H7 (cell line): ENCODE data around the gene ZPLD1. TPM values are rescaled to one million over a fixed set of nuclear protein-coding genes. Genes with fewer than 3 reads are reported as not detected.

Experiments used
- DNase-seq: peaks from one replicate; pipeline ENCODE4 v3.0.0; 2012
- H3K27me3 ChIP-seq: 2 replicates; pipeline ENCODE4 v1.6.0; 2011; ENCODE audit warnings: mild to moderate bottlenecking, low read length; ENCODE audit not compliant: control insufficient read depth, insufficient read depth
- H3K36me3 ChIP-seq: replicated peaks from 2 replicates; pipeline ENCODE4 v1.5.1; 2011; ENCODE audit warnings: low read length; ENCODE audit not compliant: control insufficient read depth, insufficient read depth
- H3K4me3 ChIP-seq: 2 replicates; pipeline ENCODE4 v1.5.1; 2011; ENCODE audit warnings: low read depth, mild to moderate bottlenecking, control low read depth, low read length, moderate library complexity; ENCODE audit not compliant: insufficient read depth
- total RNA-seq: library from RNA; depleted of rRNA; stranded (reverse); fragments of >200 nt; shearing (Covaris generic); gene quantifications from 2 replicates; pipeline ENCODE4 v1.2.3, GENCODE V29; 2014; rRNA removed

ZPLD1 gene
- not detected in 2 replicates for total RNA-seq

DNA sequence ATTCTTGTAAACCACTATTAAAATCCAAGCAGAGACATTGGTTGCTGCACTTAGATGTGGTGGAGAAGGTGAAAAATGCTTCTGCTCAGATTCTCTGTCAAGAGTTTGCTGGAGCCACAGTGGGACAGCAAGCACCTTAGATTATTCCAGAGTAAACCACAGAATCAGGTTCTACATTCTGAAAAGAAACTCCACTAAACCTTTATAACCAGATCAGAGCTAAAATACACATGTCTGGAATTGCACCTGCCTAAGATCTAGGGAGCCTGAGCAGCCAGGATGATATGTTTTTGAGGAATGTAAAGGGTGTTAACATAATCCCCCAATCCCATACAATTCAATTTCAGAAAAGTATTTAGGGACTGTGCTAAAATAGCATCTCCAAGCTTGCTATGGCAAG, at the start of gene ZPLD1:
Gene ZPLD1, plus strand, starts transcription at position 301 of the 400 bp plus-strand sequence. CDS start 3,473 bp downstream, outside the sequence.
- no peaks in the 10 kb centered on the region for H3K27me3 ChIP-seq
- no peak for DNase-seq
- no peaks in the 10 kb centered on the region for H3K36me3 ChIP-seq
- no peak within 1 kb of the TSS for H3K4me3 ChIP-seq

- no peak overlapping the region for H3K4me3 ChIP-seq
- H3K27me3 ChIP-seq: no peaks in the 10 kb centered on the region
- DNase-seq: no peak
Measured at GRCh38 chr3:102390171-102390864, 44.5 kb upstream of the ZPLD1 start.

DNA sequence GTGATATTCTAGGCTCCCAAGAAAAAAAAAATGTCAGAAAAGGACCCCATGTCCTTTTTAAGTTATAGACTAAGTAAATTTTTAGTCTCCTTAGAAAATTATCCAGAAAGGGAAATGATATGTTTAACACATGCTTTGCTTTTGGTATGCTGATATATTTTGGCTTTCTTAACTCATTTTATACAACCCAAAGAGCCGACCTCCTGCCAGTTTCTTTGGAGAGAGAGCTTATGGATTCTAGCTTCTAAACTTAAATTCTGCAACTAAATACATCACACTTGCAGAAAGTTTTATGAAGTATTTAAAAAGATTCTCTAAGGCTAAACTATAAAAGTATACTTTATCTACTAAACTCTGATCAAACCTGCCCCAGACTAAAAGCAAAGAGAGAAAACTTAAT, 43.9 kb upstream of the ZPLD1 start:
- Histone ChIP-seq H3K4me3 (no peak overlapping the region), H3K36me3 (no peaks in the 10 kb centered on the region), H3K27me3 (no peaks in the 10 kb centered on the region)
- no peak for DNase-seq

More at GRCh38 chr3:102390171-102390864, 44.5 kb upstream of the ZPLD1 start:
- no peaks in the 10 kb centered on the region for H3K36me3 ChIP-seq

DNA sequence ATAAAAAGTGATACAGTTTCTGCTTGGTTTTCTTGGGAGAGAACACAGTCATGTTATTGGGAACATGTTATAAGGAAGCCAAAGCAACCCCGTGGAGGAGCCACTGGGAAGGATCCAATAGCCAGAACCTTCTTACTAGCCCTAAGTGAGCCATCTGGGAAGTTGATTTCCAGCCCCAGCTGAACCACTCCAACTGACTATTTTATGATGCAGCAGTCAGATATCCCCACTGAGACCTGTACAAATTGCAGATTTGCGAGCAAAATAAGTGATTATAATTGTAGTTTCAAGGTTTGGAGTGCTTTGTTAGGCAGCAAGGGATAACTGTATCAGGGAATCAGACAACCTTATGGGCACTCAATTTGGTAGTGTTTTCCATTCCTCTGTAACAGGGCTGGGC, 43.3 kb upstream of the ZPLD1 start:
- H3K36me3 ChIP-seq: no peaks in the 10 kb centered on the region
- no peak for DNase-seq

DNA sequence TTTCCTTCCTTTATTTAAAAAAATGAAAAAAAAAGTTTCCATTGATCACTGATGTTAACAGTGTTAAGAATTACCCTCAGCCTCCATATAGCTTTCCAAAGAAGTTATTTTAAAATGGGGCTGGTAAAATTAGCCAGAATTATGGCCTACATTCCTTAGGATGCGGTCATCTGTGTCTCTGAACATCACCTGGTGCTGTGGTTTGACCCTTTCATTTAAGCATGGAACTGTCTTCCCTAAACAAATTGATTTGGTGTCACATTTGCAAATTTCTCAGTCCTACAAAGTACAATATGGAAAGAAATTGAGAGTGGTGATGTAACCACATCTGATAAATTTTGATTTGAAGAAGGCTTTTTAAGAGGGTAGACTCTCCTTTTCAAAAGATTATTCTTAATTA, 40.3 kb upstream of the ZPLD1 start:
- no peak overlapping the region for H3K4me3 ChIP-seq
- no peak for DNase-seq
- no peaks in the 10 kb centered on the region for H3K36me3 ChIP-seq
- H3K27me3 ChIP-seq: no peaks in the 10 kb centered on the region

More for the DNA sequence above, 43.3 kb upstream of the ZPLD1 start:
- Histone ChIP-seq H3K27me3 (no peaks in the 10 kb centered on the region), H3K4me3 (no peak overlapping the region)

DNA sequence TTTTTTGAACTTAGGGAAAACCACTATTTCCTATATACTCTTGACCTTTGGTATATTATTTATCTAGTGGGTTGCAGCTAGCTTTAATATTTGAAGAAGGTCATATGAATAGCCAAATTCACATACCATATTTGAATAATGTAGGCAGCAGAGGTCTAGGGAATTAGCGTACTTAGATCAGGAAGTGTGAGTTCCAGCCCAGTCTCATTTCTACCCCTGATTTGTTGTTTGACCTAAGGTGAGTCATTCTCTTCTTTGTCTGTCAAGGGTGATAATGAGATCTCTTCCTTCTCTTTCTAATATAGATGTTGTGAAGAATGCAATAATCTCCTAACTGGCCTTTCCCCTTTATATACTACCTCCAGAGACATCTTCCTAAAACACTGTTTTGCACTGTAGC, 36.6 kb upstream of the ZPLD1 start:
- Histone ChIP-seq H3K27me3 (no peaks in the 10 kb centered on the region), H3K36me3 (no peaks in the 10 kb centered on the region), H3K4me3 (no peak overlapping the region)
- DNase-seq: no peak

DNA sequence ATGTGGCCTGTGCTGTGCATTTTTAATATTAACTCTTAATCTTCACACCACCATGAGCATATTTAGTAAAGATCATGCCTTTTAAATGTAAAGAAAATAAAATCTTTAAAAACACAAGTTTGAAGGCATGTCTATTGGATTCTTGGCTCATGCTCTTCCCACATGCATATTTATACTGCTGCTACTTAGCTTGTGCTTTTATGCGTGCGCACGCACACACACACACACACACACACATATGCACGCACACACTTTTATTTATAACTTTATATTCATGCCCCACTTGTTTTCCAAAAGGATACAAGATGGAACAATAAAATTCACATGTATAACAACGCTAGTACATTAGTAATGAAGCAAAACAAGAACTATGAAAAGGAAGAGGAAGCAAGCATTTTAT, 36.1 kb upstream of the ZPLD1 start:
- Histone ChIP-seq H3K27me3 (no peaks in the 10 kb centered on the region), H3K4me3 (no peak overlapping the region), H3K36me3 (no peaks in the 10 kb centered on the region)
- no peak for DNase-seq

GRCh38 chr3:102400142-102400541, 34.7 kb upstream of the ZPLD1 start:
- no peak for DNase-seq
- Histone ChIP-seq H3K36me3 (no peaks in the 10 kb centered on the region), H3K4me3 (no peak overlapping the region), H3K27me3 (no peaks in the 10 kb centered on the region)

- Histone ChIP-seq H3K4me3 (no peak overlapping the region), H3K36me3 (no peaks in the 10 kb centered on the region), H3K27me3 (no peaks in the 10 kb centered on the region)
- DNase-seq: no peak
Measured at GRCh38 chr3:102400766-102401165, 34.0 kb upstream of the ZPLD1 start.

- Histone ChIP-seq H3K36me3 (no peaks in the 10 kb centered on the region), H3K4me3 (no peak overlapping the region), H3K27me3 (no peaks in the 10 kb centered on the region)
- no peak for DNase-seq
Measured at GRCh38 chr3:102410616-102411015, 24.2 kb upstream of the ZPLD1 start.

- no peak for DNase-seq
- Histone ChIP-seq H3K4me3 (no peak overlapping the region), H3K36me3 (no peaks in the 10 kb centered on the region), H3K27me3 (no peaks in the 10 kb centered on the region)
Measured at GRCh38 chr3:102415553-102415952, 19.3 kb upstream of the ZPLD1 start.

GRCh38 chr3:102419786-102420185, 15.0 kb upstream of the ZPLD1 start:
- Histone ChIP-seq H3K4me3 (no peak overlapping the region), H3K27me3 (no peaks in the 10 kb centered on the region), H3K36me3 (no peaks in the 10 kb centered on the region)
- DNase-seq: no peak

DNA sequence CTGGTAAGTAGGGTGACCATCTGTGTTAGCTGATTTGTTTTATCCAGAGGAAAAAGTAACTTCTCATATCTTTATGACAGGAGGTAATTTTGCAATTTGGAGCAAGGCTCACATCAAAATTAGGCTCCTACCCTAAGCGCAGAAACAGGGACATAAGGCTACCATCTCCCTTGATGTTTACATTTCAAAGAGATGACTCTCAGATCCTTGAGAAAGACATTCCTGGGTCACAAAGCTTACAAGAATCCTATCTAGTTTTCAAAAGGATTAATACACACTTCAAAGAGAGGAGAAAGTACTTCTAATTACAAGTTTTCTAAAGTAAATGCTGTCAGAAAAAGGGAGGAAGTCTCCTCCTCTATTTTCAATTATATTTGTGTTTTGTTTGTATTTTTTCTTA, 7.0 kb downstream of the ZPLD1 start:
- no peak overlapping the region for H3K4me3 ChIP-seq
- no peak for DNase-seq
- no peaks in the 10 kb centered on the region for H3K36me3 ChIP-seq
- no peaks in the 10 kb centered on the region; the same call in 1 of the 2 replicates for H3K27me3 ChIP-seq

GRCh38 chr3:102443021-102443420, 8.2 kb downstream of the ZPLD1 start:
- Histone ChIP-seq H3K36me3 (no peaks in the 10 kb centered on the region), H3K27me3 (no peaks in the 10 kb centered on the region; the same call in 1 of the 2 replicates), H3K4me3 (no peak overlapping the region)
- no peak for DNase-seq

DNA sequence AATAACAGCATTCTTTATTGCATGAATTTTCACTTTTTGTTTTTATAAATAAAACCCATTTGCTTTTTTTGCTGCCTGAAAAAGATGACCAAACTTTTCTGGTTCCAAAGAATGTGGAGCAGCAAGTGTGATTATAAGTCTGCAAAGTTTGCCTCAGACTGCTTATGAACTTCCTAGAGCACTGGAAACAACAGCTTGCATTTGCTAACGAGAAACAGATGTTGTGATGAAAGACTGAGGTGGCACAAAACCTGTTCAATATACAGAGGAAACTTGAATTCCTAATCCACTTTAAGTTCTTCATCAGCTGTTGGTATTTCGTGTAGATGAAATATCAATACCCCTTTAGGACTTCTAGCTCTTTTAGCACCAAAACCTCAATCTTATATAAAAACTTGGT, 9.3 kb downstream of the ZPLD1 start:
- Histone ChIP-seq H3K36me3 (no peaks in the 10 kb centered on the region), H3K27me3 (no peaks in the 10 kb centered on the region; the same call in 1 of the 2 replicates)
- no peak for DNase-seq

DNA sequence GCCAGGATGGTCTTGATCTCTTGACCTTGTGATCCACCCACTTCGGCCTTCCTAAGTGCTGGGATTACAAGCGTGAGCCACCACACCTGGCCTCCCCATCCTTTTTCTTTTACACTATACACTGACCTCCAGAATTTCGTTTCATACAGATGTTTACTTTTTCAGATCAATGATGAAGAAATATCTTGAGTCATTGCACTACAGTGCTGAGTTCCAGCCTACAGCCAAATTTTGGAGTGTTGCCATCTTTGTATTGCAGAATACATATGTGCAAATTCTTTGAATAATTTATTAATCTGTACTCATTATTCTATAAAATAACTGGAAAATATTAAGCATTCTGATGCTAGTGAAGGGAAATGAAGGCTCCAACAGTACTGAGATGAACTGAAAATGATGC, 12.5 kb downstream of the ZPLD1 start:
- DNase-seq: no peak
- Histone ChIP-seq H3K36me3 (no peaks in the 10 kb centered on the region), H3K4me3 (no peak overlapping the region), H3K27me3 (no peaks in the 10 kb centered on the region)

More for the DNA sequence above, 9.3 kb downstream of the ZPLD1 start:
- H3K4me3 ChIP-seq: no peak overlapping the region
